HG02610 (cell line): ENCODE results near the gene IRAK3.

Source experiments
- ATAC-seq: cut with Tn5 transposase; IDR thresholded peaks from one replicate; pipeline ENCODE4 v1.9.1; 2021; ENCODE audit warnings: mild to moderate bottlenecking, moderate library complexity; ENCODE audit not compliant: unreplicated experiment

IRAK3 gene

GRCh38 chr12:66301944-66302826, 113.2 kb downstream of the IRAK3 start, which contains the start of gene HELB:
Gene HELB (plus strand): TSS chr12:66302493. CDS start chr12:66302604, 111 bp downstream.
- peak; percentile 94 for ATAC-seq

GRCh38 chr12:66302827-66303169, 113.8 kb downstream of the IRAK3 start:
- ATAC-seq = no peak

- peak; percentile 50 for ATAC-seq
Observed at GRCh38 chr12:66303316-66303804, 114.3 kb downstream of the IRAK3 start.
